Limb (tissue), 2 donors: ENCODE measurements around the gene TPM4.

Source experiments
- DNase-seq, 2 donors: peaks; one replicate each; pipeline ENCODE4 v3.0.0-alpha.2; 2016; ENCODE audit errors: extremely low spot score in 2 of 2

TPM4 gene

DNA sequence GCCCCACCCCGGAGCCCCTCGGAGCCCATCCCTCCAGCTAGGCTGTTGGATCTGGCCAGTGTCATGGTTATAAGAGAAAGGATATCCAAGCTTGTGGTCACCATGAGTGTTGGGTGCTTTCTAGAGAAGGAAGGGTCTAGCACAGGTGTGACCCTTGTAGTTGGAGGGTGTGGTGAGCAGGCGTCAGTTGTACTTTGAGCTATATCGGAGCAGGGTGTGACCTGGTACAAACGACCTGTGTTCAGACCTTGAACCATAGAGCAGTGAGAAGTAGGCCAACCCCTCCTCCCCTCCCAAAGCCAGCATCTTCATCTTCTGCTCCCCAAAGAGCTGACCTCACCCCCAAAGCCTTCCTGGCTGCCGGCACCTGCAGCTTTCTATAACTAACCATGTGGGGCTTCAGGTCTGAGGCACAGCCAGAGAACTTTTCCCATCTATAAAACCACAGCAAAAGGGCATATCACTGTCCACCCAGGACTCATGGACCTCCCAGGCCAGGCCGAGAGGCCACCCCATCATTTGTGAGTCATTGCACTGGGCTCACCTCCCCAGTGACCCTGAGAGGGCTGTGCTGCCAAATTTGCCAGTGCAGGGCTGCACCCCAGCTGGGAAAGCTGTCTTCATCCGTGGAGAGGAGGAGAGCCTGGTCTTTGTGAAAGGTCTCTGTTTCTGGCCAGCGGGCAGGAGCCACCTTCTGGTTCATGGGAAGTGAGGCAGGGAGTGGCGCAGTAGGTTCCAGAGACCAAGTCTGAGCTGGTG lies 49.6 kb downstream of the TPM4 start:
- no peak for DNase-seq

DNA sequence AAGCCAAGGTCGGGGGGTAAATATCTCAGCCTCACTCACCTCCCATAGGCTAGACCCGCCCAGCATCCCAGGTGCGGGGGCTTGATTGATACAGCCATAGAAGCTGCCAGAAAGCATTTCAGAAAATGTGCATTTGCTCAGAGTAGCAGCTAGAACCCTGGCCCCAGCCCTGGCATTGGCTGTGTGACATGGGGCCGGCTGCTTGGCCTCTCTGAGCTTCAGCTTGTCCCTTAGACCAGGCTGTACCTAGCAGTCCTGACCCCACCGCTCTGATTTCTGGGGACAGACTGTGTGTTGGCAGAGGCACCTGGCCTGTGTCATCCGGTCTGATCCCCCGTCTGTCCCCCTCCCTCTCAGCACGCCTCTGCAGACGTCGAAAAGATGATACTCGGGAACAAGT lies 50.8 kb downstream of the TPM4 start:
- no peak for DNase-seq

DNA sequence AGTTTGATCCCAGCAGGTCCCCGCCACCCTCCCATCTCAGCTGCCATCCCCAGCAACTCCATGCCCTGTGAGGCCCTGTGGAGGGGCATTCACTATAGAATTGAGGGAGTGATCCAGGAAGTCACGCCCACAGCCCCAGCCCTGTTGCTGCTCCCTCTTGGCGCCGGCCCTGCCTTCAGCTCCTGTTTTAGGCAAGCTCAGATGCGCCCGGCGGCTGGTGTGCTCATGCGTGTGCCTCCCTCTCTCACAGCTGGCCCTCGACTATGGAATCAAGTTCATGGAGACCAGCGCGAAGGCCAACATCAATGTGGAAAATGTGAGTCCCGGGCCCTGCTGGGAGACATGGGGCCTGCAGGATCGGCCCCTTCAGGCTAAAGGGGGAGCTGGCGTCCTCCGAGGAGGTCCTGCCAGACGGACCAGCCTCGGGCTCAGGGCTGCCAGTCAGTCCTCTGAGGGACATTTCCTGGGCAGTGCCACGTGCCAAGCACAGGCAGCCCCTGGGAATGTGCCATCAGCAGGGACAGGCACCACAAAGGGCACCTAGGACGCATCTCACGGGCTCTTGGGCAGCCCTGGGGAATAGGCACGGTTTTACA lies 51.6 kb downstream of the TPM4 start:
- no peak for DNase-seq

DNA sequence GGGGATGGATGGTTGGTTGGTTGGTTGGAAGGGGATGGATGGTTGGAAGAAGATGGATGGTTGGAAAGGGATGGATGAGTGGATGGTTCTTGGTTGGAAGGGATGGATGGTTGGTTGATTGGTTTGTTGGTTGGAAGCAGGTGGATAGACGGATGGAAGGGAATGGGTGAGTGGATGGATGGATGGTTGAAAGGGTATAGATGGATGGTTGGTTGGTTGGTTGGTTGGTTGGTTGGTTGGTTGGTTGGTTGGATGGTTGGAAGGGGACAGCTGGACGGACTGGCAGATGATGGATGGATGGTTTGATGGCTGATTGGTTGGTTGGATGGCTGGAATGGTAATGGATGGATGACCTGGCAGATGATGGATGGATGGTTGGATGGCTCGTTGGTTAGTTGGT lies 55.4 kb downstream of the TPM4 start:
- DNase-seq = no peak

DNA sequence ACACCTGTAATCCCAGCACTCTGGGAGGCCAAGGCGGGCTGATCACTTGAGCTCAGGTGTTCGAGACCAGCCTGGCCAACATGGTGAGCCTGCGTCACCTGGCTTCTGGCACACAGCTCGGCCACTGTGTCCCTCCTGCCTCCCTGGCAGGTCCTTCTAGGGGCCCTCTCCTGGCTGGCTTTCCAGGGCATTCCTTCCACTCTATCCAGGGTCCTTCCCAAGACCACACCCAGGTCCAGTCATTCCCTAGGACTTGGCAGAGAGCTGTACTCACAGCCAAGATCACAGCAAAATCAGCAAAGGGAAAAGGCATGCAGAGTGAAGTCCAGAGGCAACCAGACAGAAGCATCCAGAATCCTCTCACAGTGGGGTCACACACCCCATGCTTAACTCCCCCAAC lies 57.5 kb downstream of the TPM4 start:
- DNase-seq = no peak

DNA sequence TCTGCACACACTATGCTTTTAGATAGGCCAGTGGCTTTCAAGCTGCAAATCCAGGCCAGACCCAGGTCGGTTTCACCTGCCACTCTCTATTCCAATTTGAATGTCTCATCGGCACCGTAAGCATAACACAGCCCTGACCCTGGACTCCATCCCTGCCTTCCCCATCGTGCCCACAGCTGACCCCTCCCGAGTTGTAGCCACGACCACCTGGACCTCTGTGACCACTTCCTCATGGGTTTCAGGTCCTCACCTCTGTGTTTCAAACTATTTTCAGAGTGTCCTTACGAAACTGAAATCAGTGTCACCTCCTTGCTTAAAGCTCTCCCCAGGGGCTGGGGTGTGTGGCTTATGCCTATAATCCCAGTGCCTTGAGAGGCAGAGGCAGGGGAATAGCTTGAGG lies 58.2 kb downstream of the TPM4 start:
- no peak for DNase-seq

- DNase-seq = no peak
These were observed 59.3 kb downstream of the TPM4 start for GRCh38 chr19:16135430-16136127.

DNA sequence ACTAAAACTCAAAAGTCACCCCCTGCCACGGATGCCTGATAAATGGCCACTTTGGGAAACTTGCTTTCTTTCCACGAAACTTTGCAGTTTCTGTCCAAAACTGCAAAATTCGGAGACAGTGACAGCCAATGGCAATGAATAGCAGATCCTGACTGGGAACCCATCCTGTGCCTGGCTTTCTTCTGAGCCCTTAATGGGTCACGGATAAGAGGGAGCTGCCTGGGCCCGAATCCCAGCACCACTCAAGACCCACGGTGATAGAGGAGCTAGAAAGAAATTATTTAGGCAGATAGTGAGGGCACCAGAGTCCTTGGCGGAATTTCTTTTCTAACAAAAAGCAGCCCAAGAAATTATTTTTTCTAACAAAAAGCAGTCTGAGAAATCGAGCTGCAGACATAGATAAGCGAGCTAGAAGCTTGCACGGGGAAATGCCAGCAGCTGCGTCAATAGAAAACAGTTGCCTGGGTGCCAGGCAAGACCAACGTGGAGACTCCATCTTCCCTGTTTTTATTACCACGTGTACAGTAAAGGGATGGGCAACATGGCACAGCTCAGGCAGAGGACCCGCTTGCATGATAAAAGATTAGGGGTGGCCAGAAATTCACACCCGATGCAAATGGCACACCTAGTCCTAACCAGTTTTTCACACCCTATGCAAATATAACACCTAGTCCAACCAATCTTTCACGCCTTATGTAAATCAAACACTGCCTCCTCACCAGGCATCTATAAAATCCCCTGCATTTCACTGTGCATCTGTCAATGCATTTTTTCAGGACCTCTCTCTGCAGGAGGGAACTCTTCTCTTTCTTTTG lies 60.1 kb downstream of the TPM4 start:
- DNase-seq = no peak

GRCh38 chr19:16139752-16140151 lies 63.5 kb downstream of the TPM4 start:
- DNase-seq = no peak

GRCh38 chr19:16141043-16141442 lies 64.7 kb downstream of the TPM4 start:
- DNase-seq = no peak

DNA sequence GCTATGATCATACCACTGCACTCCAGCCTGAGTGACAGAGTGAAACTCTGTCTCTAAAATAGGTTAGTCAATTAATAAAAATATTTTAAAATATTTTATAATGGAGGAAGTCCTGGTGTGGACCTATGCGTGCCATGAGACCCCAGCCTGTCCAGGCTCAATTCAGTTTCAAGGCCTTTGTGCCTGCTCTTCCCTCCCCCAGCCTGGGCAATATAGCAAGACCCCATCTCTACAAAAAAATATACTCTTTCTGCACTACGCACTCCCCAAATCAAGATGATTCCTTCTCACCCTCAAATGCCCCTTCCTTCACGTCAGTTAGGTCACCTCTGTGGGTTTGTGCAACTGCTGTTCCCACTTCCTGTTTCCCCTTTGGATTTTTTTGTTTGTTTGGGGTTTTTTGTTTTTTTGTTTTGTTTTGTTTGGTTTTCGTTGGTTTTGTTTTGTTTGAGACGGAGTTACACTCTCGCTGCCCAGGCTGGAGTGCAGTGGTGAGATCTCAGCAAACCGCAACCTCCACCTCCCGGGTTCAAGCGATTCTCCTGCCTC lies 65.8 kb downstream of the TPM4 start:
- no peak for DNase-seq

DNA sequence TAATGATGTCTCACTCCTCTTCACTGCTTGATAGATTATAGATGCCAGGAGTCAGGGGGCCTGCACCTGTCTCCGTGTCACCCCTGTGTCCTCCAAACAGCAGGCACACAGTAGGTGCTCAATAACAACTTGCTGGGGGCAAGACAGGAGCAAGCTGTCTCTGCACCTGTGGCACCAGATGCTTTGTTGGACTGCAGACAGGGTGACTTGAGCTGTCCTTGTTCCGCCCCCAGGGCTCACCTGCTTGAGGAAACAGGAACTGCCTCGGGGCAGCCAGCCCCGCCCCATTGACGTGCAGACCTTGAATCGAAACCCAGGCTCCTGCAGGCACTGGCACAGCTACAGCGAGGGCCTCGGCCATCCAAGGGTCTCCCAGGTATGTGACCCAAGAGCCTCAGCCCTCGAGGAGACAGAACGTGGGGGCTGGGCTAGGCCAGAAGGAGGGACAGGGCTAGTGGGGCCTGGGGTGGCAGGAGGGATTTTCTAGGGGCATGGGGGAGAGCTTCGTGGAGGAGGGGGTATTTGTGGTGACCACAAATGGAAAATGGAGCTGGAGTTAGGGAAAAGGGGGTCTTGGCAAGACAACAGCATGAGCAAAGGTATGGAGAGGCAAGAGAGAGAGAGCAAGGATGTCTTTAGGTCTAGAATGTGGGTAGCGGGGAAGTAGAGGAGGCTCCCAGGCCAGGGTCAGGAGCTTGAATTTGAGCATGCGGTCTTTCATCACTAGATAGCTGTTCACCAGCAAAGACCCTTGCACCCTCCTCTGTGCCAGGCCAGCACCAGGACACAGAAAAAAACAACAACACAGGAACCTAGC lies 67.3 kb downstream of the TPM4 start, which contains the start of gene HSH2D:
TSS of gene HSH2D (plus strand) at position 287 of the 817 bp plus-strand sequence. CDS start 5,066 bp downstream, outside the sequence.
- no peak for DNase-seq

DNA sequence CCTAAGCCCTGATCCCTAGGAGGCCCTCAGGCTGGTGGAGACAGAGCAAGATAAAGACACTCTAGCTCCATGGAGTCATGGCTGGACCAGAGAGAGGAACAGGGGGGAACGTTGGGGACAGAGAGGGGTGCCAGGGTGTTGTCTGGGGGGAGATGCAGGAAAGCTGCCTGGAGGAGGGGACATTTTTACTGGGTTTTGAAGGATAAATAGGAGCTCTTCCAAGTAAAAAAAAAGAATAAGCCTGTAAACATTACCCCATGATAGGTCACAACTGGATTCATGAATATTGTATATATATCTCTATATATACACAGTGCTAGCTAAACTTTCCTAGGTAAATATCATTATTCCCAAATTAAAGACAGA lies 67.9 kb downstream of the TPM4 start:
- no peak for DNase-seq

GRCh38 chr19:16146112-16146511 lies 69.8 kb downstream of the TPM4 start:
- DNase-seq = no peak

- no peak for DNase-seq
These were observed 72.3 kb downstream of the TPM4 start for GRCh38 chr19:16148443-16149229.
